GM12865 (cell line): ENCODE results near the gene PYGB.

ENCODE experiments used
- DNase-seq: peaks from one replicate; pipeline ENCODE4 v3.0.0; 2010; ENCODE audit warnings: low read depth
- H3K4me3 ChIP-seq: 2 replicates; pipeline ENCODE4 v1.5.1; 2011; ENCODE audit warnings: mild to moderate bottlenecking, low read depth, low read length, control low read depth
- TF ChIP-seq, protein P1 (sequence below): IDR thresholded peaks from 2 replicates; pipeline ENCODE4 v1.5.1; 2011; ENCODE audit warnings: low read length, control low read depth, low read depth, inconsistent platforms; ENCODE audit not compliant: insufficient read depth; ENCODE audit errors: missing control alignments

The PYGB gene

DNA sequence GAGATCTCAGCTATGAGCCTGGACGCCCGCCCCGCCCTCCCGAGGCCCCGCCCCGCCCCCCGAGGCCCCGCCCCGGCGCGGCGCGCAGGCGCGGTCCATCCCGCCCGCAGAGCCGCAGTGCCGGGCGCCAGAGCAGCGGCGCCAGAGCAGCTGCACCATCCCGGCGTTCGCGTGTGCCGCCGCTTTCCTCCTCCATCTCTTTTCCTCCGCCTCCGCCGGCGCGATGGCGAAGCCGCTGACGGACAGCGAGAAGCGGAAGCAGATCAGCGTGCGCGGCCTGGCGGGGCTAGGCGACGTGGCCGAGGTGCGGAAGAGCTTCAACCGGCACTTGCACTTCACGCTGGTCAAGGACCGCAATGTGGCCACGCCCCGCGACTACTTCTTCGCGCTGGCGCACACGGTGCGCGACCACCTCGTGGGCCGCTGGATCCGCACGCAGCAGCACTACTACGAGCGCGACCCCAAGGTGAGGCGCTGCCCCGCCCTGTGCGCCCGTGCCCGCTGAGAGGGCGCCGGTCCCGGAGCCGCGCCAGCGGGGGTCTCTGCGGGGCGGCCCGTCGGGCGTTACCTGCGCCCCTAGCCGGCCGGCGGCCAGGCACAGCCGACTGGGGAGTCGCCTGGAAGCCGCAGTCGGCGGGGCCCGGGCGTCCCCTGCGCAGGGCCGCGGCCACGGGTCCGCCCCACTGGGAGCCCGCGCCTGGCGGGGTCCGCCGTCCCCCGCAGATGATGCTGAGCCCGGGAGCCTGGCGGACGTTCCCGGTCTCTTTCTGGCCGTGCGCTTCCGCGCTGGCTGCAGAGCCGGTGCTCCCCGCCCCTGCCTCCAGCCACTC lies at the start of gene PYGB:
PYGB (plus strand) TSS at position 130 of the 830 bp plus-strand sequence; CDS start at position 224, 94 bp downstream.
- H3K4me3 ChIP-seq = peak within 1 kb of the TSS; percentile 89
- TF ChIP-seq, protein P1, sequence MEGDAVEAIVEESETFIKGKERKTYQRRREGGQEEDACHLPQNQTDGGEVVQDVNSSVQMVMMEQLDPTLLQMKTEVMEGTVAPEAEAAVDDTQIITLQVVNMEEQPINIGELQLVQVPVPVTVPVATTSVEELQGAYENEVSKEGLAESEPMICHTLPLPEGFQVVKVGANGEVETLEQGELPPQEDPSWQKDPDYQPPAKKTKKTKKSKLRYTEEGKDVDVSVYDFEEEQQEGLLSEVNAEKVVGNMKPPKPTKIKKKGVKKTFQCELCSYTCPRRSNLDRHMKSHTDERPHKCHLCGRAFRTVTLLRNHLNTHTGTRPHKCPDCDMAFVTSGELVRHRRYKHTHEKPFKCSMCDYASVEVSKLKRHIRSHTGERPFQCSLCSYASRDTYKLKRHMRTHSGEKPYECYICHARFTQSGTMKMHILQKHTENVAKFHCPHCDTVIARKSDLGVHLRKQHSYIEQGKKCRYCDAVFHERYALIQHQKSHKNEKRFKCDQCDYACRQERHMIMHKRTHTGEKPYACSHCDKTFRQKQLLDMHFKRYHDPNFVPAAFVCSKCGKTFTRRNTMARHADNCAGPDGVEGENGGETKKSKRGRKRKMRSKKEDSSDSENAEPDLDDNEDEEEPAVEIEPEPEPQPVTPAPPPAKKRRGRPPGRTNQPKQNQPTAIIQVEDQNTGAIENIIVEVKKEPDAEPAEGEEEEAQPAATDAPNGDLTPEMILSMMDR = no peak
- DNase-seq = peak; percentile 93

- no peak for DNase-seq
- TF ChIP-seq, protein P1 = no peak
These were observed 49.1 kb upstream of the PYGB start for GRCh38 chr20:25198663-25199383.

GRCh38 chr20:25199473-25200260 lies 48.2 kb upstream of the PYGB start:
- TF ChIP-seq, protein P1 = no peak
- no peak overlapping the region for H3K4me3 ChIP-seq
- no peak for DNase-seq

More at GRCh38 chr20:25198663-25199383, 49.1 kb upstream of the PYGB start:
- no peak overlapping the region for H3K4me3 ChIP-seq

- no peak overlapping the region for H3K4me3 ChIP-seq
- DNase-seq = no peak
- TF ChIP-seq, protein P1 = no peak
These were observed 44.8 kb upstream of the PYGB start for GRCh38 chr20:25203089-25203488.

GRCh38 chr20:25203871-25204320 lies 44.0 kb upstream of the PYGB start:
- H3K4me3 ChIP-seq = no peak overlapping the region
- no peak for DNase-seq
- TF ChIP-seq, protein P1 = no peak

GRCh38 chr20:25204550-25205276 lies 43.2 kb upstream of the PYGB start:
- TF ChIP-seq, protein P1 = no peak
- no peak for DNase-seq
- H3K4me3 ChIP-seq = no peak overlapping the region
